NCI-H2107 treated with DMSO at 0.1 percent for 48 hours (cell line): Measurements from ENCODE around the gene CDX2.
A peak's percentile ranks its signal among the peaks of the same experiment; 100 is the strongest.

Experiments used
- DNase-seq: peaks from one replicate; lab custom pipeline; 2025; ENCODE audit not compliant: unreplicated experiment; lab: John Stamatoyannopoulos, UW

Gene CDX2

GRCh38 chr13:27933118-27933517 lies 36.0 kb downstream of the CDX2 start:
- no peak for DNase-seq

DNA sequence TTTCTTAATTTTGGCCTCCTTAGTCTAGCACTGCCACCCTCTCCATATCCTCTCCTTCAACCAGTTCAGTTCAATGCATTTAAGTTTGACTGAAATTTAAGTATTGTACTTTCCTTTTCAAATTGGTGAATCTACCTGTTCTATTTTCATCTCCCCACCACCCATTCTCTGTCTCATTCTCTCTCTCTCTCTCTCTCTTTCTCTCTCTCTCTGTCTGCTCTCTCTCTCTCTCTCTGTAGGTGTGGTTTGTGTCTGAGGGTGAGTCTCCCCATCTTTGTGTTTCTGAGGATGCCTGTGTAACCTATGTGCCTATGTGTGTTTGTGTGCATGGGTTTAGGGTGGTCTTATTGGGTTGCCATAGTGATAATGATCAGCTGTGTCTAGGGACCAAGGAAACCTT lies 39.2 kb downstream of the CDX2 start:
- no peak for DNase-seq

- DNase-seq, result no peak
Measured at GRCh38 chr13:27928805-27929753, 40.0 kb downstream of the CDX2 start.

DNA sequence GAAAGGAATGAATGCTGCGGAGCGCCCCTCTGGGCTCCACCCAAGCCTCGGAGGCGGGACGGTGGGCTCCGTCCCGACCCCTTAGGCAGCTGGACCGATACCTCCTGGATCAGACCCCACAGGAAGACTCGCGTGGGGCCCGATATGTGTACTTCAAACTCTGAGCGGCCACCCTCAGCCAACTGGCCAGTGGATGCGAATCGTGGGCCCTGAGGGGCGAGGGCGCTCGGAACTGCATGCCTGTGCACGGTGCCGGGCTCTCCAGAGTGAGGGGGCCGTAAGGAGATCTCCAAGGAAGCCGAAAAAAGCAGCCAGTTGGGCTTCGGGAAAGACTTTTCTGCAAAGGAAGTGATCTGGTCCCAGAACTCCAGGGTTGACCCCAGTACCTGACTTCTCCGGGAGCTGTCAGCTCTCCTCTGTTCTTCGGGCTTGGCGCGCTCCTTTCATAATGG lies 40.7 kb downstream of the CDX2 start:
- DNase-seq, result no peak

GRCh38 chr13:27927444-27928352 lies 41.4 kb downstream of the CDX2 start:
- no peak for DNase-seq

- DNase-seq, result no peak
Measured at GRCh38 chr13:27926644-27927434, 42.3 kb downstream of the CDX2 start.

- DNase-seq, result no peak
Measured at GRCh38 chr13:27925220-27925991, 43.7 kb downstream of the CDX2 start.

DNA sequence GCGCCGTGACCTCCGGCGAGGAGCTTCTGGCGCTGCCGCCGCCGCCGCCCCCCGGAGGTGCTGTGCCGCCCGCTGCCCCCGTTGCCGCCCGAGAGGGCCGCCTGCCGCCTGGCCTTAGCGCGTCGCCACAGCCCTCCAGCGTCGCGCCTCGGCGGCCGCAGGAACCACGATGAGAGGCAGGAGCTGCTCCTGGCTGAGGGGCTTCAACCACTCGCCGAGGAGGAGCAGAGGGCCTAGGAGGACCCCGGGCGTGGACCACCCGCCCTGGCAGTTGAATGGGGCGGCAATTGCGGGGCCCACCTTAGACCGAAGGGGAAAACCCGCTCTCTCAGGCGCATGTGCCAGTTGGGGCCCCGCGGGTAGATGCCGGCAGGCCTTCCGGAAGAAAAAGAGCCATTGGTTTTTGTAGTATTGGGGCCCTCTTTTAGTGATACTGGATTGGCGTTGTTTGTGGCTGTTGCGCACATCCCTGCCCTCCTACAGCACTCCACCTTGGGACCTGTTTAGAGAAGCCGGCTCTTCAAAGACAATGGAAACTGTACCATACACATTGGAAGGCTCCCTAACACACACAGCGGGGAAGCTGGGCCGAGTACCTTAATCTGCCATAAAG lies 44.5 kb downstream of the CDX2 start:
- no peak for DNase-seq

- DNase-seq, result no peak
Measured at GRCh38 chr13:27923794-27924528, 45.2 kb downstream of the CDX2 start.

- DNase-seq, result no peak
Measured at GRCh38 chr13:27922883-27923612, 46.1 kb downstream of the CDX2 start.

DNA sequence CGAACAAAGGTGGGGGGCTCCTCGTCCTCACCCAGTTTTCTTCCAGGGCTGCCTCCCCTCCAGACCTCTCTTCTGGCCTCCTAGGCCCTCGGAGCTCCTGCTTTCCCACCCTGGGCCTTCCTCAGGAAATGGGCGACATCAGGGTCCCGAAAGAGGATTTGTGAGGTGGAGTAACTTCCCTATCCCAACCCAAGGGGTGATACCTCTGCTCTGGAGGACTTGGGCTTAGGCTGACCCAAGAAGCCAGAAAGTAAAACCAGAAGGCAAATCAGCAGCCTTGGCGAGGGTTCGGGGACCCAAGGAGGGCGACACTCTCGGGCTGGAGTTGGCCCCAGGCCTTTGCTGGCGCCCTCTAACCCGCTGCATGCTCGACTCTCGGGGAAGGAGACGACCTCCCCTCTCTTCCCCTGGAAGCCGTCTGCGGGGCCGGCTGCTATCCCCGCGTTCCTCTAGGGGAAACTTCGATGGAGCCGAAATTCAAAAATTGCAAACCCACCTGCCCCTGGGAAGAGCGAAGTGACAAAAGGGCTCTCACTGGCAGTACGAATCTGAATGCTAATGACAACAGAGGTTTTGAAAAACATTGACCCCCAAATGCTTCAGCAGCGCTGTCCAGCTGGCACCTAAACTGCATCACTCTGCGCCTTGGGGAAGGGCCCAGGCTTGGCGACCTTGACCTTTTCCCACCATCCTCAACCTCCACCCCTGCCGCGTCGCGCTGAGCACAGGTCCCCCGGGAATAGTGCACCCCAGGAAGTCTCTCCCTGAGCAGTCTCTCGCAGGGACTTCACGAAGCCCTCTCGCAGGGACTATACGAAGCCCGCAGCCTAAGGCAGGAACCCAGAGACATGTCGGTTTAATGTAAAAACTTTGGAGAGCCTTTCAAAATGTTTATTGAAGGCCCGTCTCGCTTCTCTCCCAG lies 46.9 kb downstream of the CDX2 start:
- no peak for DNase-seq

DNA sequence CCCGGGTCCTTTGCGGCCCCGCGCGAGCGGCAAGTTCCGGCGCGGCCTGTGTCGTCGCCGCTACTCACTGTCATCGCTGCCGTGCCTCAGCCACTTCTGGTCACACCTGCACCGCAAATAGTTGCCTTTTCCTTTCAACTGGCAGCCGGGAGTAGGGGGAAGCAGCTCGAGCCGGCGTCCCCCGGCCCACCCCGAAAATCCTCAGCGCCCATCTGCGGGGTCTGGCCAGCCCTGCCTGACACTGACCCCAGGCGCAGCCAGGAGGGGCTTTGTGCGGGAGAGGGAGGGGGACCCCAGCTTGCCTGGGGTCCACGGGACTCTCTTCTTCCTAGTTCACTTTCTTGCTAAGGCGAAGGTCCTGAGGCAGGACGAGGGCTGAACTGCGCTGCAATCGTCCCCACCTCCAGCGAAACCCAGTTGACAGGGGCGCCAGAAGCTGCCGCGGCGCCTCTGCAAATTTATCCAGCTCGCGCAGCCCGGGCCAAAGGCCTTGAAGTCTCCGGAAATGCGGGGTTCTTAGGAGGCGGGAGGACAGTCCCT lies 47.6 kb downstream of the CDX2 start:
- no peak for DNase-seq

GRCh38 chr13:27920677-27921420 lies 48.3 kb downstream of the CDX2 start:
- no peak for DNase-seq

- DNase-seq, result peak; percentile 25
Measured at GRCh38 chr13:27919934-27920676, 49.0 kb downstream of the CDX2 start, which contains the start of gene PDX1. Gene PDX1, plus strand, starts transcription at chr13:27920000. Its CDS starts 139 bp downstream, at chr13:27920139.

- no peak for DNase-seq
Measured at GRCh38 chr13:27919659-27919933, 49.5 kb downstream of the CDX2 start.
